Measurements from ENCODE around the gene PIK3C2G.
"Not testable (repeated sequence)": the region's sequence is repeated elsewhere in the genome, so short reads cannot be mapped to it uniquely, and the experiment has no call there.

Gene PIK3C2G

GRCh38 chr12:18472304-18472703 is 211.0 kb downstream of the PIK3C2G start:
- no peak for DNase-seq

GRCh38 chr12:18472806-18473205 is 211.5 kb downstream of the PIK3C2G start:
- peak; percentile 6 for DNase-seq

GRCh38 chr12:18476861-18477260 is 215.5 kb downstream of the PIK3C2G start:
- no peak for DNase-seq

- no peak for DNase-seq
Observed at GRCh38 chr12:18479256-18479655, 217.9 kb downstream of the PIK3C2G start.

GRCh38 chr12:18482601-18483120 is 221.3 kb downstream of the PIK3C2G start:
- no peak for DNase-seq

GRCh38 chr12:18483698-18484325 is 222.5 kb downstream of the PIK3C2G start:
- DNase-seq = peak; percentile 4

- DNase-seq = no peak
Observed at GRCh38 chr12:18486036-18486435, 224.7 kb downstream of the PIK3C2G start.

- no peak for DNase-seq
Observed at GRCh38 chr12:18487509-18487908, 226.2 kb downstream of the PIK3C2G start.

- DNase-seq = no peak
Observed at GRCh38 chr12:18492372-18493025, 231.2 kb downstream of the PIK3C2G start.

- DNase-seq = no peak
Observed at GRCh38 chr12:18496156-18496555, 234.8 kb downstream of the PIK3C2G start.

GRCh38 chr12:18500160-18500574 is 238.8 kb downstream of the PIK3C2G start:
- not testable (repeated sequence) for DNase-seq

- DNase-seq = not testable (repeated sequence)
Observed at GRCh38 chr12:18500736-18501135, 239.4 kb downstream of the PIK3C2G start.

GRCh38 chr12:18502422-18502968 is 241.2 kb downstream of the PIK3C2G start:
- DNase-seq = no peak

GRCh38 chr12:18521461-18521860 is 260.1 kb downstream of the PIK3C2G start:
- DNase-seq = no peak

GRCh38 chr12:18522806-18523205 is 261.5 kb downstream of the PIK3C2G start:
- DNase-seq = no peak

- not testable (repeated sequence) for DNase-seq
Observed at GRCh38 chr12:18542497-18542896, 281.2 kb downstream of the PIK3C2G start.

GRCh38 chr12:18546399-18546798 is 285.1 kb downstream of the PIK3C2G start:
- DNase-seq = no peak

GRCh38 chr12:18549598-18549997 is 288.3 kb downstream of the PIK3C2G start:
- no peak for DNase-seq

- no peak for DNase-seq
Observed at GRCh38 chr12:18551106-18551505, 289.8 kb downstream of the PIK3C2G start.

- no peak for DNase-seq
Observed at GRCh38 chr12:18551701-18552100, 290.4 kb downstream of the PIK3C2G start.

- DNase-seq = no peak
Observed at GRCh38 chr12:18552829-18553228, 291.5 kb downstream of the PIK3C2G start.

GRCh38 chr12:18556161-18556560 is 294.8 kb downstream of the PIK3C2G start:
- DNase-seq = no peak

- DNase-seq = no peak
Observed at GRCh38 chr12:18559242-18559641, 297.9 kb downstream of the PIK3C2G start.

GRCh38 chr12:18562531-18562930 is 301.2 kb downstream of the PIK3C2G start:
- DNase-seq = no peak
